GM06990 (cell line): ENCODE data around the gene INPP5K.
"Not testable (repeated sequence)": the region's sequence is repeated elsewhere in the genome, so short reads cannot be mapped to it uniquely, and the experiment has no call there.

ENCODE experiments used
- DNase-seq: peaks from one replicate; pipeline ENCODE4 v3.0.0-alpha.2; 2011; ENCODE audit not compliant: insufficient read length; ENCODE audit errors: extremely low read depth
- H3K27me3 ChIP-seq: replicated peaks from 2 replicates; pipeline ENCODE4 v1.6.0; 2011; ENCODE audit warnings: low read length; ENCODE audit not compliant: control insufficient read depth, insufficient read depth
- H3K36me3 ChIP-seq: 2 replicates; pipeline ENCODE4 v1.5.1; 2011; ENCODE audit warnings: low read length; ENCODE audit not compliant: control insufficient read depth, insufficient read depth
- H3K4me3 ChIP-seq: replicated peaks from 2 replicates; pipeline ENCODE4 v1.5.1; 2011; ENCODE audit warnings: low read depth, mild to moderate bottlenecking, control low read depth, low read length
- TF ChIP-seq, protein P1 (sequence below): IDR thresholded peaks from 2 replicates; pipeline ENCODE4 v1.5.1; 2011; ENCODE audit warnings: low read length, control low read depth, mild to moderate bottlenecking, inconsistent platforms; ENCODE audit not compliant: insufficient read depth, poor library complexity, severe bottlenecking

INPP5K gene

DNA sequence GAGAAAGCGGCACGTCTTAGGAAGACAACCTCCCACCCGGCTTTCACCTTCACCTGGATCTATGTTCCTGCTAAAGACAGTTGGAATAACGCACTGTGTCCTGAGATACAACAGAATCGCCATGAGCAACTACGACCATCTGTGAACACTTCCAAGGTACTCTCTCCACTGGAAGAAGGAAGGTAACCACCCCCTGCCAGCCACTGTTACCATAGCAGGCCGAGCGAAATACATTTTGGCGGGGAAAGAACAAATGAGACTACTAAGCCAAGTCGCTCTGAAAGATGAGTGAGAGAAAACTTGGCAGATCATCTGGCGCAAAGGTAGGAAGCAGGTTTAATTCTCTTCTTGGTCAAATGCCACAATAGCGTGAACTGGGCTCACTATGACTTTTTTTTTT is 70.2 kb downstream of the INPP5K start:
- Histone ChIP-seq H3K27me3 (no peaks in the 10 kb centered on the region), H3K4me3 (no peak overlapping the region), H3K36me3 (peaks cover 8% of the 10 kb centered on the region)
- TF ChIP-seq, protein P1, sequence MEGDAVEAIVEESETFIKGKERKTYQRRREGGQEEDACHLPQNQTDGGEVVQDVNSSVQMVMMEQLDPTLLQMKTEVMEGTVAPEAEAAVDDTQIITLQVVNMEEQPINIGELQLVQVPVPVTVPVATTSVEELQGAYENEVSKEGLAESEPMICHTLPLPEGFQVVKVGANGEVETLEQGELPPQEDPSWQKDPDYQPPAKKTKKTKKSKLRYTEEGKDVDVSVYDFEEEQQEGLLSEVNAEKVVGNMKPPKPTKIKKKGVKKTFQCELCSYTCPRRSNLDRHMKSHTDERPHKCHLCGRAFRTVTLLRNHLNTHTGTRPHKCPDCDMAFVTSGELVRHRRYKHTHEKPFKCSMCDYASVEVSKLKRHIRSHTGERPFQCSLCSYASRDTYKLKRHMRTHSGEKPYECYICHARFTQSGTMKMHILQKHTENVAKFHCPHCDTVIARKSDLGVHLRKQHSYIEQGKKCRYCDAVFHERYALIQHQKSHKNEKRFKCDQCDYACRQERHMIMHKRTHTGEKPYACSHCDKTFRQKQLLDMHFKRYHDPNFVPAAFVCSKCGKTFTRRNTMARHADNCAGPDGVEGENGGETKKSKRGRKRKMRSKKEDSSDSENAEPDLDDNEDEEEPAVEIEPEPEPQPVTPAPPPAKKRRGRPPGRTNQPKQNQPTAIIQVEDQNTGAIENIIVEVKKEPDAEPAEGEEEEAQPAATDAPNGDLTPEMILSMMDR = no peak
- no peak for DNase-seq

DNA sequence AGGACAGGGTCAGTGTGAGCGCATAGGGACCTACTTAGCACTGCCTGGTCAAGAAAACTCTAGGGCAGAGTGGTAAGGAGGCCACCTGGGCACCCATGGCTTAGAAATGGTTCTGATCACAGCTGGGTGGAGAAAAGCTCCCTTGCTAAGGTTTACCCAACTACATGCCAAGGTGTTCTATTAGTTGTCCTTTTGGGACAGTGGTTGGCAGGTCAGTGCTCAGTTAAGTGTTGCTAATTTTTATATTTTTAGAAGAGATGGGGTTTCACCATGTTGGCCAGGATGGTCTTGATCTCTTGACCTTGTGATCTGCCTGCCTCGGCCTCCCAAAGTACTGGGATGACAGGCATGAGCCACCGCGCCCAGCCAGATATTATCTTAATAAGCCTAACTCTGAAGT is 70.7 kb downstream of the INPP5K start:
- H3K4me3 ChIP-seq, H3K27me3 ChIP-seq, H3K36me3 ChIP-seq, DNase-seq: not testable (repeated sequence)
